H9 (cell line): Measurements from ENCODE around the gene OR5K2. TPM values are rescaled to one million over a fixed set of nuclear protein-coding genes. Genes with fewer than 3 reads are reported as not detected.

Experiments used
- DNase-seq: peaks from one replicate; pipeline ENCODE4 v3.0.0-alpha.2; 2017
- H2AFZ ChIP-seq: one replicate; pipeline ENCODE4 v1.6.1; 2013; ENCODE audit warnings: mild to moderate bottlenecking, low read length, control low read depth, moderate library complexity
- H2AK5ac ChIP-seq: 2 replicates; pipeline ENCODE4 v1.6.1; 2013; ENCODE audit warnings: low read length, control low read depth, mixed read lengths; ENCODE audit not compliant: insufficient read length
- H2BK120ac ChIP-seq: one replicate; pipeline ENCODE4 v1.6.1; 2013; ENCODE audit warnings: low read depth, mild to moderate bottlenecking, low read length, control low read depth, inconsistent platforms; ENCODE audit not compliant: poor library complexity, severe bottlenecking
- H2BK12ac ChIP-seq: 2 replicates; pipeline ENCODE4 v1.6.1; 2013; ENCODE audit warnings: low read length, control low read depth, mixed read lengths, low read depth; ENCODE audit not compliant: insufficient read length
- H2BK15ac ChIP-seq: 2 replicates; pipeline ENCODE4 v1.6.1; 2013; ENCODE audit warnings: low read depth, low read length, control low read depth
- H2BK20ac ChIP-seq: one replicate; pipeline ENCODE4 v1.6.1; 2013; ENCODE audit warnings: low read depth, mild to moderate bottlenecking, low read length, control low read depth, inconsistent platforms; ENCODE audit not compliant: poor library complexity, severe bottlenecking
- H2BK5ac ChIP-seq: 2 replicates; pipeline ENCODE4 v1.6.1; 2013; ENCODE audit warnings: low read length, control low read depth, mixed read lengths; ENCODE audit not compliant: insufficient read length
- H3K14ac ChIP-seq: 2 replicates; pipeline ENCODE4 v1.6.1; 2013; ENCODE audit warnings: low read length, control low read depth; ENCODE audit not compliant: insufficient read depth
- H3K18ac ChIP-seq: 2 replicates; pipeline ENCODE4 v1.6.1; 2013; ENCODE audit warnings: low read depth, mild to moderate bottlenecking, mixed read lengths, low read length, control low read depth; ENCODE audit not compliant: insufficient read length
- H3K23ac ChIP-seq: 2 replicates; pipeline ENCODE4 v1.6.1; 2013; ENCODE audit warnings: low read length, control low read depth, mixed read lengths, low read depth; ENCODE audit not compliant: insufficient read length
- H3K23me2 ChIP-seq: 2 replicates; pipeline ENCODE4 v1.6.1; 2013; ENCODE audit warnings: low read depth, mild to moderate bottlenecking, mixed read lengths, low read length, control low read depth; ENCODE audit not compliant: insufficient read length, poor library complexity, severe bottlenecking
- H3K27ac ChIP-seq: 2 replicates; pipeline ENCODE4 v1.5.1; 2013; ENCODE audit warnings: low read length, control low read depth, mixed read lengths, low read depth; ENCODE audit not compliant: insufficient read length
- H3K27me3 ChIP-seq: 2 replicates; pipeline ENCODE4 v1.6.1; 2013; ENCODE audit warnings: low read length, control low read depth, inconsistent platforms; ENCODE audit not compliant: insufficient read depth
- H3K4ac ChIP-seq: 2 replicates; pipeline ENCODE4 v1.6.1; 2013; ENCODE audit warnings: low read depth, mild to moderate bottlenecking, control low read depth, inconsistent platforms, low read length, moderate library complexity
- H3K4me1 ChIP-seq: 2 replicates; pipeline ENCODE4 v1.6.1; 2013; ENCODE audit warnings: low read length, control low read depth, inconsistent platforms; ENCODE audit not compliant: insufficient read depth
- H3K4me2 ChIP-seq: 2 replicates; pipeline ENCODE4 v1.6.1; 2013; ENCODE audit warnings: low read length, control low read depth, mixed read lengths; ENCODE audit not compliant: insufficient read length, insufficient read depth
- H3K56ac ChIP-seq: 2 replicates; pipeline ENCODE4 v1.6.1; 2013; ENCODE audit warnings: low read depth, mild to moderate bottlenecking, mixed read lengths, low read length, control low read depth; ENCODE audit not compliant: insufficient read length
- H3K79me1 ChIP-seq: 2 replicates; pipeline ENCODE4 v1.6.1; 2013; ENCODE audit warnings: low read depth, mild to moderate bottlenecking, moderate library complexity, low read length, control low read depth, inconsistent platforms; ENCODE audit not compliant: insufficient read depth, poor library complexity, severe bottlenecking
- H3K79me2 ChIP-seq: 2 replicates; pipeline ENCODE4 v1.6.1; 2013; ENCODE audit warnings: low read length, control low read depth, inconsistent platforms; ENCODE audit not compliant: insufficient read depth
- H3K9ac ChIP-seq: 2 replicates; pipeline ENCODE4 v1.6.1; 2013; ENCODE audit warnings: low read length, control low read depth, mixed read lengths; ENCODE audit not compliant: insufficient read length; ENCODE audit errors: extremely low read depth
- H3K9me3 ChIP-seq: one replicate; pipeline ENCODE4 v1.6.1; 2013; ENCODE audit warnings: low read depth, low read length, inconsistent platforms; ENCODE audit not compliant: control insufficient read depth
- H3T11ph ChIP-seq: one replicate; pipeline ENCODE4 v1.6.1; 2013; ENCODE audit warnings: mild to moderate bottlenecking, low read length, control low read depth, inconsistent platforms
- H4K20me1 ChIP-seq: one replicate; pipeline ENCODE4 v1.6.1; 2013; ENCODE audit not compliant: control insufficient read depth, insufficient read length, insufficient read depth
- H4K5ac ChIP-seq: 2 replicates; pipeline ENCODE4 v1.6.1; 2013; ENCODE audit warnings: low read depth, mild to moderate bottlenecking, mixed read lengths, low read length, control low read depth; ENCODE audit not compliant: insufficient read length
- H4K8ac ChIP-seq: replicated peaks from 2 replicates; pipeline ENCODE4 v1.6.1; 2013; ENCODE audit warnings: low read length, control low read depth, mixed read lengths, low read depth; ENCODE audit not compliant: insufficient read length
- H4K91ac ChIP-seq: 2 replicates; pipeline ENCODE4 v1.6.1; 2013; ENCODE audit warnings: low read depth, mild to moderate bottlenecking, moderate library complexity, mixed read lengths, low read length, control low read depth; ENCODE audit not compliant: insufficient read length
- H3K27ac Mint-ChIP-seq, 3 experiments: 2 replicates in 2 of 3; 3 replicates in 1 of 3; pipeline ENCODE4 v1.8.0; 2020 to 2021; ENCODE audit warnings: mixed read lengths in 3 of 3, mild to moderate bottlenecking in 1 of 3, moderate library complexity in 1 of 3
- H3K27me3 Mint-ChIP-seq: 2 replicates; pipeline ENCODE4 v1.8.0; 2021; ENCODE audit warnings: low read depth, mild to moderate bottlenecking, moderate library complexity, mixed read lengths
- H3K36me3 Mint-ChIP-seq, 3 experiments: 2 replicates in 2 of 3; 3 replicates in 1 of 3; pipeline ENCODE4 v1.8.0; 2020 to 2021; ENCODE audit warnings: low read depth in 3 of 3, mixed read lengths in 3 of 3; ENCODE audit not compliant: insufficient read depth in 1 of 3
- H3K4me1 Mint-ChIP-seq, 2 experiments: 2 replicates each; pipeline ENCODE4 v1.8.0; 2020; ENCODE audit warnings: mixed read lengths in 2 of 2
- H3K4me3 Mint-ChIP-seq, 2 experiments: 2 replicates in 1 of 2; 3 replicates in 1 of 2; pipeline ENCODE4 v1.8.0; 2020 to 2021; ENCODE audit warnings: mild to moderate bottlenecking in 2 of 2, mixed read lengths in 2 of 2, moderate library complexity in 1 of 2
- H3K9me3 Mint-ChIP-seq, 2 experiments: 2 replicates in 1 of 2; 3 replicates in 1 of 2; pipeline ENCODE4 v1.8.0; 2020; ENCODE audit warnings: mild to moderate bottlenecking in 2 of 2, mixed read lengths in 2 of 2, moderate library complexity in 1 of 2
- CTCF ChIP-seq: fragments of 200-600 bp; sonication (generic); conservative IDR thresholded peaks from 3 replicates; pipeline ENCODE4 v1.8.0; 2021; ENCODE audit warnings: antibody characterized with exemption, mild to moderate bottlenecking
- WGBS: extraction: QIAGEN DNeasy Blood & Tissue Kit; methylation state at CpG from one replicate; pipeline ENCODE4 v1.1.7; 2013; ENCODE audit warnings: missing lambda C conversion rate, low lambda C conversion rate, mixed read lengths; ENCODE audit not compliant: insufficient read length; ENCODE audit errors: extremely low coverage; 5-methylcytosine and 5-hydroxymethylcytosine counted together
- total RNA-seq: library from RNA; stranded (reverse); gene quantifications from 2 replicates; pipeline ENCODE4 v1.2.1, GENCODE V29; 2021

OR5K2 gene
- total RNA-seq, 1 experiment from 2014 or later: not detected

- Histone ChIP-seq H2AFZ (no peak overlapping the region), H3K23me2 (peaks cover 9% of the 10 kb centered on the region), H2BK15ac (no peak overlapping the region), H3T11ph (no peak overlapping the region), H3K27me3 (no peaks in the 10 kb centered on the region), H4K8ac (no peak overlapping the region), H3K4me2 (no peak overlapping the region), H2BK5ac (no peak overlapping the region), H3K79me2 (peaks cover 11% of the 10 kb centered on the region; the same call in 1 of the 2 replicates), H4K5ac (no peak overlapping the region), H4K91ac (no peak overlapping the region), H3K27ac (no peak overlapping the region), H2BK120ac (no peak overlapping the region), H3K56ac (no peak overlapping the region), H2BK20ac (no peak overlapping the region), H3K79me1 (no peaks in the 10 kb centered on the region), H4K20me1 (no peaks in the 10 kb centered on the region), H2AK5ac (no peak overlapping the region), H3K9ac (no peak overlapping the region), H3K4me1 (peaks cover 2% of the 10 kb centered on the region), H2BK12ac (no peak overlapping the region), H3K9me3 (no peaks in the 10 kb centered on the region), H3K4ac (no peak overlapping the region), H3K14ac (no peak overlapping the region), H3K18ac (no peak overlapping the region), H3K23ac (no peak overlapping the region)
- no peak overlapping the region for H3K27ac Mint-ChIP-seq
- peaks cover 24 to 36% of the 10 kb centered on the region in 2 experiments for H3K4me1 Mint-ChIP-seq
- H3K4me3 Mint-ChIP-seq: no peak overlapping the region
- peaks cover 17 to 52% (median 43%) of the 10 kb centered on the region in 3 experiments for H3K36me3 Mint-ChIP-seq
- H3K9me3 Mint-ChIP-seq: no peaks in the 10 kb centered on the region
- DNase-seq: no peak
- no CpG with 5 or more reads among the region's 2 CpGs for WGBS
- TF ChIP-seq CTCF: no peak
- H3K27me3 Mint-ChIP-seq: no peaks in the 10 kb centered on the region
These were observed 21.3 kb downstream of the OR5K2 start for GRCh38 chr3:98518816-98519215.
